Activated CD4-positive, alpha-beta memory T cell treated with anti-CD3 and anti-CD28 coated beads for 36 hours (primary cell): Measurements from ENCODE around the gene SNRNP48. TPM values are rescaled to one million over a fixed set of nuclear protein-coding genes. Genes with fewer than 3 reads are reported as not detected.

Experiments used
- CTCF ChIA-PET: fragments of 350-600 bp; sonication (Branson Sonifier 250); formaldehyde crosslinking; loops from one replicate; lab custom pipeline; 2021; ENCODE audit warnings: antibody characterized with exemption, inconsistent platforms; lab: Charles Lee
- POLR2A ChIA-PET: fragments of 350-600 bp; sonication (Branson Sonifier 250); formaldehyde crosslinking; loops from one replicate; lab custom pipeline; 2021; ENCODE audit warnings: antibody characterized with exemption; lab: Charles Lee
- DNase-seq: peaks from one replicate; pipeline ENCODE4 v3.0.0-alpha.2; 2020
- H3K27ac Mint-ChIP-seq: one replicate; pipeline ENCODE4 v1.8.0; 2021; ENCODE audit warnings: mixed read lengths
- H3K27me3 Mint-ChIP-seq: one replicate; pipeline ENCODE4 v1.8.0; 2021; ENCODE audit warnings: mixed read lengths
- H3K36me3 Mint-ChIP-seq: one replicate; pipeline ENCODE4 v1.8.0; 2021; ENCODE audit warnings: mixed read lengths
- H3K4me1 Mint-ChIP-seq: one replicate; pipeline ENCODE4 v1.8.0; 2021; ENCODE audit warnings: low read depth, mixed read lengths
- H3K4me3 Mint-ChIP-seq: one replicate; pipeline ENCODE4 v1.8.0; 2021; ENCODE audit warnings: mild to moderate bottlenecking, mixed read lengths
- H3K9me3 Mint-ChIP-seq: one replicate; pipeline ENCODE4 v1.8.0; 2021; ENCODE audit warnings: mixed read lengths
- intact Hi-C: fragments of 100-400 bp; cut with micrococcal nuclease; formaldehyde crosslinking; loops from one replicate; pipeline ENCODE4 v1.15.1; 2023
- total RNA-seq, 2 experiments: library from RNA; stranded (reverse); gene quantifications; one replicate each; pipeline ENCODE4 v1.2.3, GENCODE V29; 2021

The SNRNP48 gene
- total RNA-seq, 2 experiments from 2014 or later = 21.1 to 21.8 TPM

DNA sequence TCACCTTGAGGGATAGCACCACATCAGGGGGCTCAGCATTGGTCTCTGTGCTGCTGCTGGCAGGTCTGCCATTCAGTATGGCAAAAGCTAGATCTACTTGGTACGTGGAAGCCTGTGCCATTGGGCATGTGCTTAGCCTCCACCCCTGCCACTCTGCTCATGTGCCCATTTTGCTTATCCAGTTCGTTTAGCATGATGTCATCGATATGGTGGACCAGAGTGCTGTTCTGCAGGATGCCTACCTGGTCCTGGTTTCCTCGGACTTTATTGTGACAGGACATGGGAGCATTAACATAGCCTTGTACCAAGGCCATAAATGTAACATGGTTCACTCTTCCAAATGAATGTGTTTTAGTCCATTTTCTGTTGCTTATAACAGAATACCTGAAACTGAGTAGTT lies 68.5 kb downstream of the SNRNP48 start:
- POLR2A ChIA-PET = no interaction called here
- no peak for DNase-seq
- Mint-ChIP-seq H3K9me3 (no peaks in the 10 kb centered on the region), H3K4me1 (no peaks in the 10 kb centered on the region), H3K27ac (no peak overlapping the region), H3K27me3 (peaks cover 13% of the 10 kb centered on the region), H3K36me3 (no peaks in the 10 kb centered on the region), H3K4me3 (no peak overlapping the region)
- CTCF ChIA-PET = no interaction called here
- intact Hi-C loops = no loop called here

- H3K9me3 Mint-ChIP-seq = no peaks in the 10 kb centered on the region
- peaks cover 13% of the 10 kb centered on the region for H3K27me3 Mint-ChIP-seq
- H3K4me3 Mint-ChIP-seq = no peak overlapping the region
- CTCF ChIA-PET = no interaction called here
- H3K36me3 Mint-ChIP-seq = no peaks in the 10 kb centered on the region
- no peak overlapping the region for H3K27ac Mint-ChIP-seq
- intact Hi-C loops = no loop called here
- DNase-seq = no peak
- POLR2A ChIA-PET = no interaction called here
- H3K4me1 Mint-ChIP-seq = no peaks in the 10 kb centered on the region
Measured at GRCh38 chr6:7661364-7661763, 71.4 kb downstream of the SNRNP48 start.

Other genes with a start within 250 kb of the SNRNP48 start
- under 1 TPM; 0.12 to 0.22 TPM for gene CAGE1, start 200.5 kb upstream of the SNRNP48 start, total RNA-seq
- 10 to 100 TPM; 33.5 to 38.7 TPM for gene RIOK1, start 200.4 kb upstream of the SNRNP48 start, total RNA-seq
- gene DSP, start 48.5 kb upstream of the SNRNP48 start, total RNA-seq = under 1 TPM; 0.07 to 0.12 TPM
- under 1 TPM; 0.40 to 0.46 TPM for gene BMP6, start 135.9 kb downstream of the SNRNP48 start, total RNA-seq